Body of pancreas (tissue), 4 donors: ENCODE measurements around the gene SCUBE1. TPM values are rescaled to one million over a fixed set of nuclear protein-coding genes. Genes with fewer than 3 reads are reported as not detected.

ENCODE experiments used
- ATAC-seq: fragments of 150-250 bp; one replicate; pipeline ENCODE4 v1.9.1; 2016
- DNase-seq, 4 donors: peaks; one replicate each; pipeline ENCODE4 v3.0.0-alpha.2; 2019
- H3K27ac ChIP-seq, 4 donors: fragments of 200-600 bp; sonication (generic); 1 replicate in 3 of 4; 2 replicates in 1 of 4; pipeline versions ENCODE4 v1.5.1 to v1.6.1; 2016 to 2019; ENCODE audit warnings: mild to moderate bottlenecking in 1 of 4, mixed read lengths in 1 of 4, moderate library complexity in 1 of 4
- H3K27me3 ChIP-seq, 2 donors: fragments of 200-600 bp; sonication (generic); one replicate each; pipeline ENCODE4 v1.6.0; 2016; ENCODE audit warnings: mild to moderate bottlenecking in 1 of 2
- H3K36me3 ChIP-seq, 2 donors: fragments of 200-600 bp; sonication (generic); replicated peaks in 1 of 2; 2 replicates each; pipeline ENCODE4 v1.5.1; 2016; ENCODE audit warnings: low read depth in 2 of 2; ENCODE audit not compliant: insufficient read depth in 1 of 2
- H3K4me1 ChIP-seq: fragments of 200-600 bp; sonication (generic); one replicate; pipeline ENCODE4 v1.6.0; 2016
- H3K4me3 ChIP-seq, 2 donors: fragments of 200-600 bp; sonication (generic); 1 replicate in 1 of 2; 2 replicates in 1 of 2; pipeline ENCODE4 v1.5.1; 2016 to 2019
- H3K9me3 ChIP-seq, 3 donors: fragments of 200-600 bp; sonication (generic); 1 replicate in 2 of 3; 2 replicates in 1 of 3; pipeline ENCODE4 v1.5.1; 2016
- POLR2A ChIP-seq, 3 donors: fragments of 450-650 bp; IDR thresholded peaks; one replicate each; pipeline ENCODE4 v1.6.1; 2016; ENCODE audit warnings: antibody characterized with exemption in 3 of 3, mild to moderate bottlenecking in 2 of 3
- WGBS, 2 donors: methylation state at CpG; one replicate each; pipeline ENCODE4 v1.1.5; 2017; 5-methylcytosine and 5-hydroxymethylcytosine counted together
- intact Hi-C: fragments of 100-400 bp; cut with DNase I; formaldehyde crosslinking; loops from one replicate; pipeline ENCODE4 v1.15.1; 2023
- total RNA-seq, 2 donors: library from RNA; depleted of rRNA; stranded (reverse); fragments of >200 nt; gene quantifications; one replicate each; pipeline ENCODE4 v1.1.0, GENCODE V29; 2016
- TF ChIP-seq, protein P1 (sequence below), 7 experiments: fragments of 450-650 bp in 4 of 7; fragments of 200-600 bp in 3 of 7; sonication (generic) in 3 of 7; IDR thresholded peaks; one replicate each; pipeline ENCODE4 v1.5.1; 2016 to 2019; ENCODE audit warnings: antibody characterized with exemption in 7 of 7

The SCUBE1 gene
- under 1 TPM; under 0.01 to 0.26 TPM for total RNA-seq

DNA sequence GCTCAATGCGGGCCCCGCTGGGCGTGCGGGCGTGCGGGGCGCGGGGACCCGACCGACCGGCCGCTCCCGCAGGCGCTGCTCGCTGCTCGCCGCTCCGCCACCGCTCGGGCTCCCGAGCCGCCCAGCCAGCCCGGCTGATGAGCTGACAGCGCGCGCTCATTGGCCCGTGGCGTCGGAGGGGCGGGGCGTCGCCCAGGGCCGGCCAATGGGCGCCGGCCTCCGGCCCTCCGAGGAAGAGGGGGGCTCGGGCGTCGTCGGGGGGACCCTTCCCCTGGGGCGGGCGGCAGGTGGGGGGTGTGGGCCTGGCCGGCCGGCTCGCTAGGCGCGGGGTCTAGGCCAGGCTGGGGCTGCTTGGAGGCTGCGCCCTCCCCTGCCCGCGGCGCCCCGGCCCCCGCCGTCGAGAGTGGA, at the start of gene SCUBE1:
TSS of gene SCUBE1 (minus strand) at position 111 of the 408 bp plus-strand sequence. CDS start 111 bp downstream, outside the sequence.
- Histone ChIP-seq H3K27me3 (peaks cover 0 to 4% of the 10 kb centered on the region in 2 donors), H3K9me3 (no peaks in the 10 kb centered on the region), H3K36me3 (no peaks in the 10 kb centered on the region), H3K4me1 (peaks cover 4% of the 10 kb centered on the region), H3K4me3 (no peak within 1 kb of the TSS), H3K27ac (no peak within 1 kb of the TSS)
- TF ChIP-seq POLR2A (IDR thresholded peaks at IDR 0.05) = no peak
- TF ChIP-seq, protein P1, sequence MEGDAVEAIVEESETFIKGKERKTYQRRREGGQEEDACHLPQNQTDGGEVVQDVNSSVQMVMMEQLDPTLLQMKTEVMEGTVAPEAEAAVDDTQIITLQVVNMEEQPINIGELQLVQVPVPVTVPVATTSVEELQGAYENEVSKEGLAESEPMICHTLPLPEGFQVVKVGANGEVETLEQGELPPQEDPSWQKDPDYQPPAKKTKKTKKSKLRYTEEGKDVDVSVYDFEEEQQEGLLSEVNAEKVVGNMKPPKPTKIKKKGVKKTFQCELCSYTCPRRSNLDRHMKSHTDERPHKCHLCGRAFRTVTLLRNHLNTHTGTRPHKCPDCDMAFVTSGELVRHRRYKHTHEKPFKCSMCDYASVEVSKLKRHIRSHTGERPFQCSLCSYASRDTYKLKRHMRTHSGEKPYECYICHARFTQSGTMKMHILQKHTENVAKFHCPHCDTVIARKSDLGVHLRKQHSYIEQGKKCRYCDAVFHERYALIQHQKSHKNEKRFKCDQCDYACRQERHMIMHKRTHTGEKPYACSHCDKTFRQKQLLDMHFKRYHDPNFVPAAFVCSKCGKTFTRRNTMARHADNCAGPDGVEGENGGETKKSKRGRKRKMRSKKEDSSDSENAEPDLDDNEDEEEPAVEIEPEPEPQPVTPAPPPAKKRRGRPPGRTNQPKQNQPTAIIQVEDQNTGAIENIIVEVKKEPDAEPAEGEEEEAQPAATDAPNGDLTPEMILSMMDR (IDR thresholded peaks at IDR 0.05) = no peak
- intact Hi-C loops = no loop called here
- 2% methylated on average over 10 of the region's 56 CpGs; no CpG with 5 or more reads in 1 of the 2 donors for WGBS, 2 donors
- ATAC-seq = peak; percentile 72
- peak; percentile 46 to 67 (median 54) for DNase-seq

DNA sequence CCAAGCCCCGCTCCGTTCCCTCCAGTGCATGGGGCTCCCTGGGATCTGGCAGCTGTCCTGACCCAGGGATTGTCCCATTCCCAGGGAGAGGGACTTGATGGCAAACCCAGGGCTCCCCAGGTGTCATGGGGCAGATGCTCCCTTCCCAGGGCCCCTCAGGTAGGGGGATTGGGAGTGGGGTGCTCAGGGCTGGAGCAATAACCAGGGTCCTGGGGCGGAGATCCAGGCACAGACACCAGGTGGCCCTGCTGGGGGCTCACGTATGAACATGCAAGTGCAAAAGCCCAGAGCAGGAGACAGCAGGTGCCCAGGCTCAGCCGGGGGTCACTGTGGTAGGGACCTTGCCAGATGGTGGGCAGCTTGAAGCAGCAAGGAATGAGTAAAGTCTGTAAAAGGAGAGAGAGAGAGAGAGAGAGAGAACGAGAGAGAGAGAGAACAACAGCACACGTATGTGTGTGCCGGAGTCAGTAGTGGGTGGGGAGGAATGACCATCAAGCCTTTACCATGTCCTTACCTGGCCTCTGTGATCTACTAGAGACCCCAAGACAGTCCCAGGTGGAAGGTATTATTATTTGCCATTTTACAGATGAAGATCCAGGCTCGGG, 49.3 kb upstream of the SCUBE1 start:
- Histone ChIP-seq H3K27me3 (peaks cover 0 to 2% of the 10 kb centered on the region in 2 donors), H3K4me3 (no peak overlapping the region), H3K27ac (no peak overlapping the region), H3K4me1 (peaks cover 3% of the 10 kb centered on the region), H3K36me3 (no peaks in the 10 kb centered on the region), H3K9me3 (no peaks in the 10 kb centered on the region)
- DNase-seq (no peak), ATAC-seq (no peak)
- intact Hi-C loops = loop anchor here (5.0 kb wide), 1 partner anchor 435 kb away; no protein-coding TSS in a partner anchor
- WGBS, 2 donors = 74 to 79% methylated on average over 9 of the region's 9 CpGs
- TF ChIP-seq, protein P1 (IDR thresholded peaks at IDR 0.05) = no peak
- TF ChIP-seq POLR2A (IDR thresholded peaks at IDR 0.05) = no peak

DNA sequence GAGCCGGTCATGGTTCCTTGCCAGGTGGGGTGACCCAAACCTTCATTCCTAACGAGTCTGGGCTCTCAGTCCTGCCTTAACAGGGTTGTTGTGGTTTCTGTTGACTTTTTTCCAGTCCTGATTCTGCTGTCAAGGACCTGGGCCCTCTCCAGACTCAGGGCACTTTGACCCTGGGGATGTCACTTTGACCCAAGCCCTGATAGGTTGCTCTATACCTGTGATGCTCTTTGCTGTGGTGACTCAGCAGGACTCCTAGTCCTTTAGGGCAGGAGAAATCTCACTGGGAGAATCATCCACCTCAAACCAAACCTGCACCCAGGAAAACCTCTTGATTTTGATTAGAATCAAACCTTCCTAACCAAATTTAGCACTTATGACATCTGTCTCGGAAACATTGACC, 48.1 kb upstream of the SCUBE1 start:
- no peaks in the 10 kb centered on the region for H3K9me3 ChIP-seq
- TF ChIP-seq, protein P1 (IDR thresholded peaks at IDR 0.05) = no peak
- no peak for TF ChIP-seq POLR2A (IDR thresholded peaks at IDR 0.05)
- no peak overlapping the region for H3K4me3 ChIP-seq
- H3K27ac ChIP-seq = no peak overlapping the region
- 48 to 52% methylated on average over 3 of the region's 3 CpGs for WGBS, 2 donors
- peaks cover 0 to 9% of the 10 kb centered on the region in 2 donors for H3K27me3 ChIP-seq
- ATAC-seq (no peak), DNase-seq (no peak)
- H3K4me1 ChIP-seq = peaks cover 3% of the 10 kb centered on the region
- intact Hi-C loops = loop anchor here (5.0 kb wide), 1 partner anchor 436 kb away; no protein-coding TSS in a partner anchor
- no peaks in the 10 kb centered on the region for H3K36me3 ChIP-seq

DNA sequence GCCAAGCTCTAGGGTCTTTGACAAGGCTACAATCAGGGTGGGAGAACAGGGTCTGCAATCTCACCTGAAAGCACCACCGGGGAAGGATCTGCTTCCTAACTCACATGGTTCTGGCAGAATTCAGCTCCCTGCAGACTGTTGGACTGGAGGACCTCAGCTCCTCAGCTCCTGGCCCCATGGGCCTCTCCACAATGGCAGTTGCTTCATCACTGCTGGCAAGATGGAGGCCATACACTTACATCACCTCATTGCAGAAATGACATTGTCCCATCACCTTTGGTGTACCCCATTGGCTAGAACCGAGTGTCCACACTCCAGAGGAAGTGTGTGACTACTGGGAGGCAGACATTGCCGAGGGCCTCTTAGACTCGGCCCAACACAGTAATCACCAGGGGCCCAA, 47.7 kb upstream of the SCUBE1 start:
- intact Hi-C loops = loop anchor here (5.0 kb wide), 1 partner anchor 436 kb away; no protein-coding TSS in a partner anchor
- peaks cover 0 to 9% of the 10 kb centered on the region in 2 donors for H3K27me3 ChIP-seq
- no peak overlapping the region for H3K27ac ChIP-seq
- peaks cover 4% of the 10 kb centered on the region for H3K4me1 ChIP-seq
- TF ChIP-seq, protein P1 (IDR thresholded peaks at IDR 0.05) = no peak
- no peak for TF ChIP-seq POLR2A (IDR thresholded peaks at IDR 0.05)
- DNase-seq (no peak), ATAC-seq (no peak)
- no peaks in the 10 kb centered on the region for H3K36me3 ChIP-seq
- no peak overlapping the region for H3K4me3 ChIP-seq
- WGBS, 2 donors = 28 to 40% methylated on average over 3 to 4 of the region's 4 CpGs
- no peaks in the 10 kb centered on the region for H3K9me3 ChIP-seq

DNA sequence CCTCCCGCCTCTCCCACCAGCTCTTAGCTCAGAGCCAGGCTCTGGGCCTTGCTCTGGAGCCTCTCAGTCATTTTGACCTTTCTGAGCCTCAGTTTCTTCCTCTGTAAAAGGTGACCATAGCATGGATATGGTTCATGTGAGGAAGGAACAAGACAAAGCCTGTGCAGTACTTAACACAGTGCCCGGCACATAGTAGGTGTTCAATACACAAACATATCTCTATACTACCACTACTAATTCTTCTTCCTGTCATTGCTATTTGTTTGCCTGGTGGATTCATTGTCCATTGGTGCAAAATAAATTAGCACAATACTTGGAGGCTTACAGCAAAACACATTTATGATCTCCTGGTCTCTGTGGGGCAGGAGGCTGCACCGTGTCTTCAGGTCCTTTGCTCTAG, 47.0 kb upstream of the SCUBE1 start:
- ATAC-seq (no peak), DNase-seq (no peak)
- TF ChIP-seq POLR2A (IDR thresholded peaks at IDR 0.05) = no peak
- TF ChIP-seq, protein P1 (IDR thresholded peaks at IDR 0.05) = no peak
- no peaks in the 10 kb centered on the region for H3K9me3 ChIP-seq
- intact Hi-C loops = loop anchor here (5.0 kb wide), 1 partner anchor 437 kb away; no protein-coding TSS in a partner anchor
- no peak overlapping the region for H3K4me3 ChIP-seq
- no peaks in the 10 kb centered on the region for H3K36me3 ChIP-seq
- H3K4me1 ChIP-seq = peaks cover 9% of the 10 kb centered on the region
- H3K27ac ChIP-seq = no peak overlapping the region
- H3K27me3 ChIP-seq = peaks cover 0 to 9% of the 10 kb centered on the region in 2 donors
- 72 to 92% methylated on average over 3 of the region's 3 CpGs for WGBS, 2 donors
